ENCODE data around the gene CYP11A1.

CYP11A1 gene

GRCh38 chr15:74347757-74348250 is 19.6 kb downstream of the CYP11A1 start:
- DNase-seq (ENCODE audit: low read depth, low spot score), result no peak

DNA sequence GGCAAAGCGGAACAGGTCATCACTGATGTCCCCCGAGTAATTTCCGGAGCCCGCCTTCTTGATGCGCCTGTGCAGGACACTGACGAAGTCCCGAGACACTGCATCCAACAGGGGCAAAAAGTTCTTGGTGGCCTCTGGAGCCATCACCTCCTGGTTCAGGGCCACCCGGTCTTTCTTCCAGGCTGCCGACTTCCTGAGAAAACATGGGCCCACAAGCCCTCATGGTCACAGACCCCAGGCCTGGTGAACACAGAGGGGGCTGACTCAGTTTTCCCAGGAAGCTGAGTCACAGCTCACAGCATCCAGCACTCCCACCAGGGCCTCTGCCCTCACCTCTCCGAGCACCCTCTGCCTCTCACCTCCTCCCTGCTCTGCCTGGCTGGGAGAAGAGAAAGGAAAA is 22.4 kb downstream of the CYP11A1 start:
- DNase-seq (ENCODE audit: low read depth, low spot score), result no peak

GRCh38 chr15:74343797-74344127 is 23.7 kb downstream of the CYP11A1 start:
- no peak for DNase-seq (ENCODE audit: low read depth, low spot score)

DNA sequence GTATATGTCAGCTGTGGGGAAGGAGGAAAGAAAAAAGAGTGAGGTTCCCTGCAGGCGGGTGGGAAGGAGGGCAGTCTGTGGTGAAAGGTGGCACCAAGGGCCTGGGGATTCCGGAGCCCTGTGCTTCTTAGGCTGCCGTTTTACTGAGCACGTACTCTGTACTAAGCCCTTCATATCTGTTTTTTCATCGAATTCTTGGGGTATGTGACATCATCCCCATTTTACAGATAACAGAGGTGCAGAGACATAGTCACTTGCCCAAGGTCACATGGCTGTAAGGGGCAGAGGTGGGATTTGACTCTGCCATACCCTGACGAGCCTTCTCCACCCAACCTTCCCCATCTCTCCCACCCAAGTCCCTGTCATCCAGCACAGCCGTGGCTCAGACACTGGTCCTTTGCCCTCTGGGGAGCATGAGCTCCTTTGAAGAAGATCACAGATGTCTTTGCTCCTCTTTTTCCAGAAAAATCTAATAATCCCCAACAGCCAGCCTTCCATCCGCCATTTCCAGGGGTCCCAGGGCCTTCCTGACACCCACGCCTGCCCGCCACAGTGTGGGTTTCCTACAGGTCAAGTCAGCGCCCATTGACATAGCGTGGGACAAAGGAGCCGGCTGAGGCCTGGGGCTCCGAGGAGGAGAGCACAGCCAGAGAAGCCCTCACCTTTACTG is 24.2 kb downstream of the CYP11A1 start:
- no peak for DNase-seq (ENCODE audit: low read depth, low spot score)

GRCh38 chr15:74340150-74340549 is 27.3 kb downstream of the CYP11A1 start:
- no peak for DNase-seq (ENCODE audit: low read depth, low spot score)

DNA sequence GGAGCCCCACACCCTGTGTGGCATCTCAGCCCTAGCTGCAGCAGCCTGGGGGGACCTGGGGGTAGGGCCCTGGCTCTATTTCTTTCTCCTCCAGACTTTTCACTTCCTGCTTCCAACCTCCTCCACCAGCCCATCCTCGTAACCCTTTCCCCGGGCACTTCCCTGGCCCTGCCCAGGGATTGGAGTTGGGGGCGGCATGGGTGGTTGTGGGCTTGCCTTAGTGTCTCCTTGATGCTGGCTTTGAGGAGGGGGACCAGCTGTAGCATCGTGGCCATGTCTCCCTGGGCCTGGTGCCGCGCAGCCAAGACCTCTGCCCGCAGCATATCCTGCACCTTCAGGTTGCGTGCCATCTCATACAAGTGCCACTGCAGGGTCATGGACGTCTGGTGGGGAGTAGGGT is 28.1 kb downstream of the CYP11A1 start:
- DNase-seq (ENCODE audit: low read depth, low spot score), result no peak

DNA sequence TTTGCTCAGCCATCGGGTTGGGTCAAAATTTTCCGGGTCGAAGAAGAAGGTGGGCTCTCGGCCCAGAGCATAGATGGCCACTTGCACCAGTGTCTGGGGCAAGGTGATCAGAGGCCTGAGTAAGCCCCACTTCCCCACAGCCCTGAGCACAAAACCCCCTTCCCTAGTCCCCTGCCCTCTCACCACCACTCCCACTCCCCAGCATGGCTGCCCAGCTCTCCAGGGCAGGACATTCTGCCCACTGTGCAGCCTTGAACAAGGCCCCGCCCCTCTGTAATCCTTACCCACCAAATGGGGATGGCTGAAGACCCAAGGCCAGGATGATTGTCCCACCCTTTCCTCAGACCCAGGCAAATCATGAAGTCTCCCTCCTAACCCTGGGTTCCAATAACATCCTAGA is 28.8 kb downstream of the CYP11A1 start:
- DNase-seq (ENCODE audit: low read depth, low spot score), result no peak

- DNase-seq (ENCODE audit: low read depth, low spot score), result no peak
These were observed 29.7 kb downstream of the CYP11A1 start for GRCh38 chr15:74337607-74338211.

DNA sequence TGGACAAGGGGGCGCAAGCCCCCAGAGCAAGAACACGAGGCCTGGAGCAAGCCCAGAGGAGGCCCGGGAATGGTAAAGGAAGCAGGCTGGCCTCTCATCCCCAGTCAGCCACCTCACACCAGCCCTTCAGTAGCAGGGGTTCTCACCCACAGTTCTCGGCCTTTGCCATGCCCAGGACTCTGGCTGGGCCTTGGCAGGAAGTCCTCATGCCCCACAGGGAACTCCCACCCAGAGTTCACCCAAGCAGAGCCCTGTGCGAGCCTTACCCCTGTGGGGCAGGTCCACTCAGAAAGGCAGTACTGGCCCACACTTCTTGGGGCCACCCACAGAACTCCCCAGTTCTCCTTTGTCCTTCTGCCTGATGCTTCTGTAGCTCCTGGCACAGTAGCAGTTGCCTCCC is 30.3 kb downstream of the CYP11A1 start:
- DNase-seq (ENCODE audit: low read depth, low spot score), result no peak

DNA sequence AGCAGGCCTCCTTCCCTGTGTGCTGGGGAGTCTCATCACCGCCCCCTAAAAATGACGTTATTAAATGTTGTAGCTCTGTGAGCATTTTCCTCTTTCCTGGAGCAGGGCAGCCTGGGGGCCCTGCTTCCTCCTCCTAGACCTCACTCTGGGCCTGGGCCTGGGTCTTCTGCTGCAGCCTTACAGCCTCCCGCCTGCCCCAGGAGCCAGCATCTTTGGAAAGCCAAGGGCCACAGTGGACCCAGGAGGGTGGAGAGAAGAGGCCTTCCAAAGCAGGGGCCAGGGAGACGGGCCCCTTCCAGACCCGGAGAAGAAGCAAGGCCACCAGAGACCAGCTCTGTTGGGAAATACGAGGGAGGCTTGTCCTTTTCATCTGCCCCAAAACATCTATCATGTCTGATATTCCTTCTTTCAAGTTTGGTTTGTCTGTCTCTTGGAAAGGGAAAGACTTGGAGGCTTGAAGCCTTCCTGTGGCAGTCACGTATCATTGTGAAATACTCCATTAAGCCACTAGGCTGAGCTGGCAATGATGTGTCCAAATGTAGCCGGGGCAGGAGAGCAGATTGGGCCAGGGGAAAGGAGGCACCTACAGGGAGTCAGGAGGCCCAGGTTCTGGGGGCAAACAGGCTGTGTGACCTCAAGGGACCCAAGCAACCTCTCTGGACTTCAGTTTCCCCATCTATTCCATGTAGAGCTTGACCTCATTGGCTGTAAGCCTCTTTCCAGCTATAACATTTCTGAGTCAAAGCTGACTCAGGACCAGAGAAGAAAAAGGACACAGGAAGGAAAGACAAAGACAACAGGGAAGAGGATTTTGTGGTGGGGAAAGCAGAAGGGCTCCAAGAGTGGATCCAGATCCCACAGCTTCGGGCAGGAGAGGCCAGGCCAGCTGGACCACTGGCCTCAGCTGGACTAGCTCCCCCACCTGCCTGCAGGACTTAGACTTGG is 31.1 kb downstream of the CYP11A1 start:
- DNase-seq (ENCODE audit: low read depth, low spot score), result no peak

DNA sequence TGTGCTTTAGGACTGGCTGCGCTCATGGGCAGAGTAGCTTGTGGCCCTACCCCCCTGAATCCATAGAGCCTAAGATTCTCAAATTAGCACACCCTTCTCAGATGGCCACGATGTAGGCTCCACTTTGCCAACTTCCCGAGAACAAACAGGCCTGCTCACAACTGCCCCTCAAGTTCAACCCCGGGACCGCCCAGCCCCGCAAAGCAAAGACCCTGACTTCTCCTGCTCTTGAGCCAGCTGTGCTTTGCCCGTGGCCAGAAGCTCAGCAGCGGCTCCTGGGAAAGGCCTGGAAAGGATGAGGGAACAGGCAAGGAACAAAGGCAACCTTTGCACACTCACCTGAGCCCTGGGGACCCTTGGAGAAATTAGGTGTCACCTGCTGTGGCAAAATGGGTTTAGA is 32.0 kb downstream of the CYP11A1 start:
- no peak for DNase-seq (ENCODE audit: low read depth, low spot score)

GRCh38 chr15:74334127-74334526 is 33.3 kb downstream of the CYP11A1 start:
- DNase-seq (ENCODE audit: low read depth, low spot score), result no peak

DNA sequence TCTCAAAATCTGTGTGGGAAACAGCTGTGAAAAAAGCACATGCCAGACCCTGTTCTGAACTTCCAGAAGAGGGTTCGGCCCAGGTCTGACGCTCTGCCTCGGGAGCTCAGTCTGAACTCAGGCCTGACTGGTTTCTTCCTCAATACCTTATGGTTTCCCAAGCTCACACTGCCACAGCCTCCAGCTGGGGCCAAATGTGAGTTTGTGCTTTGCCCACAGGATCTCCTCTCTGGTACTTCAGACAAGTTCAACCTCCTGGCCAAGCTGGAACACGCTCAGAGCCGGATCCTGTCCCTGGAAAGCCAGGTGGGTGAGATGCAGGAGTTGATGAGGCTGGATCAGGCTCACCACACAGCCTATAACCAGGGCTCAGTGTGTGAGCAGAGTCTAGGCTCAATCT is 33.8 kb downstream of the CYP11A1 start:
- DNase-seq (ENCODE audit: low read depth, low spot score), result no peak

DNA sequence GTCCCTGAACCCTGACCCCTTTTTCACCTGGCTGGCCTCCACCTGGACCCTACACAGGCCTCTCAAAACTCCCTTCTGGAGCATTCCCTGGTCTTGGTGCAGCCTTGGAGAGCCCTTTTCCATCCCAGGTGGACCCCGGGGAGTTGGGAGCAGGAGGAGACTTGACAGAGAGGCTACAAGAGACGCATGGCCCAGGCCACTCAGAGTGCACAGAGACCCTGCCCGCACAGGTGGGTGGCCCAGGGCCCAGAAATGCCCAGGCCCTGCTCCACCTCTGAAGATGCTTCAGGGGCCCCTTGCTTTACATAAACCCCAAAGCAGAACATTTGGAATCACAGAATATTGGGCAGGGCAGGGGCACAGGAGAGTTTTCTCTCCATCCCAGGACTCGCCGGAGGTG is 34.4 kb downstream of the CYP11A1 start:
- no peak for DNase-seq (ENCODE audit: low read depth, low spot score)

- DNase-seq (ENCODE audit: low read depth, low spot score), result no peak
These were observed 34.8 kb downstream of the CYP11A1 start for GRCh38 chr15:74332611-74333010.

- DNase-seq (ENCODE audit: low read depth, low spot score), result no peak
These were observed 35.4 kb downstream of the CYP11A1 start for GRCh38 chr15:74332011-74332410.

- DNase-seq (ENCODE audit: low read depth, low spot score), result no peak
These were observed 36.5 kb downstream of the CYP11A1 start for GRCh38 chr15:74330861-74331408.

GRCh38 chr15:74328331-74329056 is 39.0 kb downstream of the CYP11A1 start:
- no peak for DNase-seq (ENCODE audit: low read depth, low spot score)

DNA sequence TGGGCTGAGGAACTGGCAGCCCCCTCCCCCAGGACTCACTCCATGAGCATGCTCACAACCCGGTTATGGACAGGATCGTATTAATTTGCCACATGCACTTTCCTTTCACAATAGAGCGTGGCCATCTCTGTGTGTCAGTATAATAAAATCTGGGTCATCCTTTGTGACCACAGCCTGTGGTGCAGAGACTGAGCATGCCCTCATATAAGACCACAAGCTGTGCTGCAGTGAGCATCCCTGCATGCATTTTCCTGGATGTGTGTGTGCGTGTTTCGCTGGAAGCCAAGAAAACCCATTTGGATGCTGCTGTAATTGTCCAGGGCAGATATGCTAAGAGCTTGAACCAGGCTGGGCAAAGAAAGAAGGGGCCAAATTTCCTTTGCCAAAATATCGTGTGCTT is 39.7 kb downstream of the CYP11A1 start:
- DNase-seq (ENCODE audit: low read depth, low spot score), result no peak

- DNase-seq (ENCODE audit: low read depth, low spot score), result no peak
These were observed 40.7 kb downstream of the CYP11A1 start for GRCh38 chr15:74326746-74327145.

GRCh38 chr15:74324714-74325113 is 42.7 kb downstream of the CYP11A1 start:
- no peak for DNase-seq (ENCODE audit: low read depth, low spot score)

Data from iPS DF 19.7 (cell line).